PC-9 (cell line): ENCODE results near the gene SIRPD. TPM values are rescaled to one million over a fixed set of nuclear protein-coding genes. Genes with fewer than 3 reads are reported as not detected.

ENCODE experiments used
- BruUV-seq: library from RNA; stranded (reverse); fragments of 400-500 nt; replicated peaks from 2 replicates; lab custom pipeline; 2021; lab: Mats Ljungman, UMichigan
- CTCF ChIA-PET: fragments of 300-600 bp; sonication (Branson Sonifier 250); formaldehyde crosslinking; loops from one replicate; lab custom pipeline; 2022; ENCODE audit warnings: antibody characterized with exemption; lab: Charles Lee
- POLR2A ChIA-PET: fragments of 300-600 bp; sonication (Branson Sonifier 250); formaldehyde crosslinking; loops from one replicate; lab custom pipeline; 2022; ENCODE audit warnings: antibody characterized with exemption; ENCODE audit not compliant: unreplicated experiment; lab: Charles Lee
- DNase-seq, 2 experiments: peaks; one replicate each; pipeline versions ENCODE4 v3.0.0 to v3.0.0-alpha.2; 2015 to 2022; ENCODE audit warnings: mixed read lengths in 1 of 2
- H2AFZ ChIP-seq: fragments of 200-600 bp; sonication (generic); 2 replicates; pipeline ENCODE4 v1.8.1; 2017; ENCODE audit warnings: antibody characterized with exemption
- H3F3A ChIP-seq: fragments of 200-600 bp; sonication (generic); 2 replicates; pipeline ENCODE4 v1.8.1; 2017; ENCODE audit warnings: antibody characterized with exemption, mild to moderate bottlenecking, low read depth; ENCODE audit not compliant: insufficient read depth
- H3K27ac ChIP-seq: fragments of 200-600 bp; sonication (generic); 2 replicates; pipeline ENCODE4 v1.6.1; 2016; ENCODE audit warnings: mixed run types
- H3K27me3 ChIP-seq: fragments of 200-600 bp; sonication (generic); 2 replicates; pipeline ENCODE4 v1.6.1; 2016; ENCODE audit warnings: low read depth, mixed run types; ENCODE audit not compliant: insufficient read depth
- H3K36me3 ChIP-seq: fragments of 200-600 bp; sonication (generic); 2 replicates; pipeline ENCODE4 v1.6.1; 2016; ENCODE audit warnings: low read depth, mixed run types
- H3K4me1 ChIP-seq: fragments of 200-600 bp; sonication (generic); replicated peaks from 2 replicates; pipeline ENCODE4 v1.6.1; 2016; ENCODE audit warnings: mixed run types; ENCODE audit not compliant: insufficient read depth
- H3K4me2 ChIP-seq: fragments of 200-600 bp; sonication (generic); 2 replicates; pipeline ENCODE4 v1.6.1; 2017; ENCODE audit warnings: mixed run types
- H3K4me3 ChIP-seq: fragments of 200-600 bp; sonication (generic); 2 replicates; pipeline ENCODE4 v1.6.1; 2016; ENCODE audit warnings: mixed run types
- H3K79me2 ChIP-seq: fragments of 200-600 bp; sonication (generic); 2 replicates; pipeline ENCODE4 v1.6.1; 2017; ENCODE audit warnings: low read depth, mixed run types
- H3K9me2 ChIP-seq: fragments of 200-600 bp; sonication (generic); 2 replicates; pipeline ENCODE4 v1.8.1; 2017; ENCODE audit warnings: mild to moderate bottlenecking; ENCODE audit not compliant: insufficient read depth
- H3K9me3 ChIP-seq: fragments of 200-600 bp; sonication (generic); 2 replicates; pipeline ENCODE4 v1.8.1; 2016; ENCODE audit warnings: low read depth; ENCODE audit not compliant: insufficient read depth
- H4K20me1 ChIP-seq: fragments of 200-600 bp; sonication (generic); 2 replicates; pipeline ENCODE4 v1.8.1; 2017; ENCODE audit not compliant: insufficient read depth
- CTCF ChIP-seq: fragments of 200-600 bp; sonication (generic); conservative IDR thresholded peaks from 2 replicates; pipeline ENCODE4 v1.6.1; 2017; ENCODE audit warnings: mixed run types, antibody characterized with exemption, mild to moderate bottlenecking, moderate library complexity
- EZH2 ChIP-seq: fragments of 200-600 bp; sonication (generic); IDR thresholded peaks from 2 replicates; pipeline ENCODE4 v1.8.0; 2017; ENCODE audit warnings: antibody characterized with exemption, low read depth
- intact Hi-C: fragments of 100-400 bp; cut with micrococcal nuclease; formaldehyde crosslinking; loops from one replicate; pipeline ENCODE4 v1.10.0; 2022; ENCODE audit not compliant: unreplicated experiment
- total RNA-seq: library from RNA; stranded (reverse); gene quantifications from 2 replicates; pipeline ENCODE4 v1.2.3, GENCODE V29; 2021

Gene SIRPD
- total RNA-seq, 1 experiment from 2014 or later = 0.37 TPM

GRCh38 chr20:1505361-1505760 lies 52.1 kb downstream of the SIRPD start:
- peak overlapping the region; percentile 73 for H3K27ac ChIP-seq
- no peak overlapping the region for H2AFZ ChIP-seq
- ChIA-PET POLR2A (interaction anchor here (0.7 kb wide), 1 partner anchor 169 kb away, joined by 8 read pairs; no protein-coding TSS in a partner anchor), CTCF (interaction anchor here (0.8 to 2.9 kb wide), 4 partner anchors 30 to 297 kb away, joined by 3 to 40 read pairs (median 19); partner anchors contain the start of gene NSFL1C)
- H3K79me2 ChIP-seq = no peaks in the 10 kb centered on the region
- H3K4me2 ChIP-seq = peak overlapping the region; percentile 41
- H4K20me1 ChIP-seq = no peaks in the 10 kb centered on the region
- H3K9me2 ChIP-seq = no peaks in the 10 kb centered on the region
- H3F3A ChIP-seq = peaks cover 17% of the 10 kb centered on the region
- no peaks in the 10 kb centered on the region for H3K27me3 ChIP-seq
- H3K4me1 ChIP-seq = peaks cover 35% of the 10 kb centered on the region
- no TSS peak for BruUV-seq
- no peak for TF ChIP-seq EZH2
- H3K4me3 ChIP-seq = no peak overlapping the region
- intact Hi-C loops = loop anchor here (1.0 to 5.0 kb wide), 3 partner anchors 62 to 229 kb away; no protein-coding TSS in a partner anchor
- H3K36me3 ChIP-seq = no peaks in the 10 kb centered on the region
- H3K9me3 ChIP-seq = peaks cover 22% of the 10 kb centered on the region
- peak; percentile 68 to 82 for DNase-seq

- Histone ChIP-seq H4K20me1 (no peaks in the 10 kb centered on the region), H3K27ac (peak overlapping the region; percentile 73; the same call in 1 of the 2 replicates), H3F3A (peaks cover 17% of the 10 kb centered on the region), H3K36me3 (no peaks in the 10 kb centered on the region), H3K4me3 (no peak overlapping the region), H3K27me3 (no peaks in the 10 kb centered on the region), H3K4me1 (peaks cover 47% of the 10 kb centered on the region), H3K4me2 (no peak overlapping the region), H3K9me2 (no peaks in the 10 kb centered on the region), H3K9me3 (peaks cover 27% of the 10 kb centered on the region), H3K79me2 (no peaks in the 10 kb centered on the region), H2AFZ (no peak overlapping the region)
- peak; percentile 87 for DNase-seq
- CTCF ChIA-PET = interaction anchor here (0.5 to 2.9 kb wide), 29 partner anchors 14 to 393 kb away, joined by 3 to 40 read pairs (median 4); partner anchors contain the start of gene NSFL1C
- BruUV-seq = no TSS peak
- TF ChIP-seq EZH2 (no peak), CTCF (peak; percentile 96)
- POLR2A ChIA-PET = interaction anchor here (0.6 to 1.0 kb wide), 3 partner anchors 28 to 215 kb away, joined by 3 to 6 read pairs (median 4); no protein-coding TSS in a partner anchor
- intact Hi-C loops = loop anchor here (1.0 to 5.0 kb wide), 6 partner anchors 28 to 273 kb away; no protein-coding TSS in a partner anchor
Measured at GRCh38 chr20:1503564-1504227, 53.8 kb downstream of the SIRPD start.

- Histone ChIP-seq H3K4me3 (no peak overlapping the region), H3K27me3 (no peaks in the 10 kb centered on the region), H4K20me1 (no peaks in the 10 kb centered on the region), H3K9me2 (no peaks in the 10 kb centered on the region), H3K4me1 (peaks cover 36% of the 10 kb centered on the region), H2AFZ (no peak overlapping the region), H3K9me3 (peaks cover 37% of the 10 kb centered on the region), H3K36me3 (no peaks in the 10 kb centered on the region), H3F3A (peaks cover 7% of the 10 kb centered on the region; the same call in 1 of the 2 replicates), H3K4me2 (no peak overlapping the region), H3K79me2 (no peaks in the 10 kb centered on the region), H3K27ac (peak overlapping the region; percentile 51)
- ChIA-PET POLR2A (interaction anchor here (0.6 to 1.0 kb wide), 4 partner anchors 11 to 1423 kb away, joined by 3 to 6 read pairs (median 3); no protein-coding TSS in a partner anchor), CTCF (interaction anchor here (1.4 to 1.9 kb wide), 3 partner anchors 22 to 276 kb away, joined by 3 to 11 read pairs (median 5); no protein-coding TSS in a partner anchor)
- no TSS peak for BruUV-seq
- DNase-seq = no peak
- intact Hi-C loops = loop anchor here (5.0 kb wide), 1 partner anchor 217 kb away; no protein-coding TSS in a partner anchor
- TF ChIP-seq EZH2 = no peak
- no peak for TF ChIP-seq CTCF
Measured at GRCh38 chr20:1500496-1500895, 57.0 kb downstream of the SIRPD start.
